Stimulated activated naive CD4-positive, alpha-beta T cell treated with Interleukin-2 at 50 U/mL for 16 hours (primary cell): ENCODE measurements around the gene TP53AIP1.

Experiments used
- DNase-seq: peaks from one replicate; lab custom pipeline; 2025; lab: John Stamatoyannopoulos, UW

The TP53AIP1 gene

GRCh38 chr11:128890543-128891368 lies 51.9 kb downstream of the TP53AIP1 start, which contains the start of gene KCNJ5:
TSS of gene KCNJ5 (plus strand) at chr11:128891356. CDS start at chr11:128911274, 19,918 bp downstream.
- DNase-seq = no peak

GRCh38 chr11:128890216-128890542 lies 52.5 kb downstream of the TP53AIP1 start:
- no peak for DNase-seq

DNA sequence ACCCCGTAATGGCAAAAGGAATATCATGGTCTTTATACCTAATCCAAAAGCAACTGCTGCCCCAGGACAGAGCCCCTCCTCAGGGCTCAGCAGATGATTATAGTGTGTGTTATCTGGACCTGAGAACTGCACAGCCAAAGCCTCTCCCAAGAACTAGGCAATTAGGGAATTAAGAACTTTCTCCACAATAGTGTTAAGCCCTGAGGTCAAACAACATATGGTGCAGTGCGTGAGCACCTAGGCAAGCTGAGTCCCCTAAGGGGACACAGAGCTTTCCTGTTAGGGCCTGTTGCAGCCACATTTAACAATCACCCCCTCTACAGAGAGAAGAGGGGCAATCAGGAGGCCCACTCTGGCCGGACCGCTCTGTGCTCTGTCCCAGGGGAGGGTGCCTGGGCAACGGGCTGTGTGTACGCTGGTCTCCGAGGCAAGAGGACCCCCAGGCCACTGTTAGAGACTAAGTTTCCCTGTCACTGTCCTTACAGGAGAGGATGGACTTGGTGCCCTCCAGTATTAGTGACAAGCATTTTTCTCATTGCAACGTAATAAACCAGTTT lies 52.9 kb downstream of the TP53AIP1 start:
- no peak for DNase-seq

- no peak for DNase-seq
These were observed 54.4 kb downstream of the TP53AIP1 start for GRCh38 chr11:128888034-128888985.

- DNase-seq = no peak
These were observed 56.1 kb downstream of the TP53AIP1 start for GRCh38 chr11:128886406-128887124.
